ENCODE measurements around the gene RAB6B.

GRCh38 chr3:133865136-133865855, 30.4 kb downstream of the RAB6B start:
- TF ChIP-seq POLR2A (IDR thresholded peaks at IDR 0.05; ENCODE audit: borderline replicate concordance, extremely low read depth, insufficient read depth, insufficient read length): no peak
- TF ChIP-seq JUND (IDR thresholded peaks at IDR 0.05): no peak
- TF ChIP-seq, protein P1, sequence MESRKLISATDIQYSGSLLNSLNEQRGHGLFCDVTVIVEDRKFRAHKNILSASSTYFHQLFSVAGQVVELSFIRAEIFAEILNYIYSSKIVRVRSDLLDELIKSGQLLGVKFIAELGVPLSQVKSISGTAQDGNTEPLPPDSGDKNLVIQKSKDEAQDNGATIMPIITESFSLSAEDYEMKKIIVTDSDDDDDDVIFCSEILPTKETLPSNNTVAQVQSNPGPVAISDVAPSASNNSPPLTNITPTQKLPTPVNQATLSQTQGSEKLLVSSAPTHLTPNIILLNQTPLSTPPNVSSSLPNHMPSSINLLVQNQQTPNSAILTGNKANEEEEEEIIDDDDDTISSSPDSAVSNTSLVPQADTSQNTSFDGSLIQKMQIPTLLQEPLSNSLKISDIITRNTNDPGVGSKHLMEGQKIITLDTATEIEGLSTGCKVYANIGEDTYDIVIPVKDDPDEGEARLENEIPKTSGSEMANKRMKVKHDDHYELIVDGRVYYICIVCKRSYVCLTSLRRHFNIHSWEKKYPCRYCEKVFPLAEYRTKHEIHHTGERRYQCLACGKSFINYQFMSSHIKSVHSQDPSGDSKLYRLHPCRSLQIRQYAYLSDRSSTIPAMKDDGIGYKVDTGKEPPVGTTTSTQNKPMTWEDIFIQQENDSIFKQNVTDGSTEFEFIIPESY (IDR thresholded peaks at IDR 0.05; ENCODE audit: extremely low read depth, insufficient replicate concordance, low read length): no peak
- 0 out of 6 replicates have a peak, but pooled peaks of 1 of the 3 experiments have one; percentile 6 for TF ChIP-seq CTCF (IDR thresholded peaks at IDR 0.05 in 2 of 3, conservative IDR thresholded peaks at IDR 0.05 in 1 of 3; ENCODE audit: borderline replicate concordance in 1 of 3, insufficient read depth in 1 of 3, low read depth in 2 of 3, low read length in 2 of 3)
- no peak for TF ChIP-seq CEBPB (IDR thresholded peaks at IDR 0.05; ENCODE audit: low read depth)
- TF ChIP-seq RAD21 (IDR thresholded peaks at IDR 0.05; ENCODE audit: low read depth): no peak
- no peak for TF ChIP-seq POLR2AphosphoS5 (IDR thresholded peaks at IDR 0.05; ENCODE audit: low read depth, low read length)
- TF ChIP-seq EGR1 (IDR thresholded peaks at IDR 0.05; ENCODE audit: low read depth): no peak
- TF ChIP-seq SIN3A (IDR thresholded peaks at IDR 0.05; ENCODE audit: low read depth): no peak
- no peak for TF ChIP-seq CBX3 (IDR thresholded peaks at IDR 0.05; ENCODE audit: low read depth)

All from HCT116 (cell line).